Activated CD4-positive, alpha-beta memory T cell treated with anti-CD3 and anti-CD28 coated beads, Interleukin-2, amount 10 ng/mL, durations not matched to agents 7 days and 5 days (primary cell): ENCODE measurements around the gene TRMT44. TPM values are rescaled to one million over a fixed set of nuclear protein-coding genes. Genes with fewer than 3 reads are reported as not detected.

Source experiments
- CTCF ChIA-PET: fragments of 350-600 bp; sonication (Branson Sonifier 250); formaldehyde crosslinking; loops from one replicate; lab custom pipeline; 2021; ENCODE audit warnings: antibody characterized with exemption, inconsistent platforms; lab: Charles Lee
- POLR2A ChIA-PET: fragments of 350-600 bp; sonication (Branson Sonifier 250); formaldehyde crosslinking; loops from one replicate; lab custom pipeline; 2021; ENCODE audit warnings: antibody characterized with exemption; lab: Charles Lee
- DNase-seq: peaks from one replicate; pipeline ENCODE4 v3.0.0-alpha.2; 2020
- H3K27ac Mint-ChIP-seq: one replicate; pipeline ENCODE4 v1.8.0; 2021; ENCODE audit warnings: mild to moderate bottlenecking, mixed read lengths
- H3K27me3 Mint-ChIP-seq: one replicate; pipeline ENCODE4 v1.8.0; 2021; ENCODE audit warnings: mixed read lengths
- H3K36me3 Mint-ChIP-seq: one replicate; pipeline ENCODE4 v1.8.0; 2021; ENCODE audit warnings: low read depth, mixed read lengths
- H3K4me1 Mint-ChIP-seq: one replicate; pipeline ENCODE4 v1.8.0; 2021; ENCODE audit warnings: mixed read lengths
- H3K4me3 Mint-ChIP-seq: one replicate; pipeline ENCODE4 v1.8.0; 2021; ENCODE audit warnings: mild to moderate bottlenecking, mixed read lengths
- H3K9me3 Mint-ChIP-seq: one replicate; pipeline ENCODE4 v1.8.0; 2021; ENCODE audit warnings: mixed read lengths
- total RNA-seq, 2 experiments: library from RNA; stranded (reverse); gene quantifications; one replicate each; pipeline ENCODE4 v1.2.3, GENCODE V29; 2021

Gene TRMT44
- total RNA-seq, 2 experiments from 2014 or later = 15.7 to 17.8 TPM

DNA sequence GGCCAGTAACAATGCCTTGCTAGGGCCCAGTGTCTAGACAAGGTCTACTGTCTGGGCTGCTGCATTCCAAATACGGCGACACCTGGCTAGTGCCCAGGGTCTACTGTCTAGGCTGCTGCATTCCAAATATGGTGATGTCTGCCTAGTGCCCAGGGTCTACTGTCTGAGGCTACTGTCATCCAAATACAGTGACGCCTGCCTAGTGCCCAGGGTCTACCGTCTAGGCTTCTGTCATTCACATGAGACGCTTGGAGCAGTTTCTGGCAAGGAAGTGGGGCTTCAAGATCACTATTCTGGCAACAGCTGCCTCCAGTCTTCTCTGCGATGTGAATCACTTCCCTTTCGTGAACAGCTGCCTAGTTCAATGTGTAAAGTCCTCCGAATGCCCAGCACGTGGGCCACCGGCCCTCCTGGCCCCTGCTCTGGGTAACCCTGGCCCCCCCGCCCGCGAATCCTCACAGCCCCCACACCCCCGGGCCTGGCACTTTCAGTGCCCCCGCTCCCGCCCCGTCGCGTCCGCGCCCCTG, 12.8 kb upstream of the TRMT44 start:
- peaks cover 2% of the 10 kb centered on the region for H3K36me3 Mint-ChIP-seq
- H3K27me3 Mint-ChIP-seq = no peaks in the 10 kb centered on the region
- DNase-seq = no peak

DNA sequence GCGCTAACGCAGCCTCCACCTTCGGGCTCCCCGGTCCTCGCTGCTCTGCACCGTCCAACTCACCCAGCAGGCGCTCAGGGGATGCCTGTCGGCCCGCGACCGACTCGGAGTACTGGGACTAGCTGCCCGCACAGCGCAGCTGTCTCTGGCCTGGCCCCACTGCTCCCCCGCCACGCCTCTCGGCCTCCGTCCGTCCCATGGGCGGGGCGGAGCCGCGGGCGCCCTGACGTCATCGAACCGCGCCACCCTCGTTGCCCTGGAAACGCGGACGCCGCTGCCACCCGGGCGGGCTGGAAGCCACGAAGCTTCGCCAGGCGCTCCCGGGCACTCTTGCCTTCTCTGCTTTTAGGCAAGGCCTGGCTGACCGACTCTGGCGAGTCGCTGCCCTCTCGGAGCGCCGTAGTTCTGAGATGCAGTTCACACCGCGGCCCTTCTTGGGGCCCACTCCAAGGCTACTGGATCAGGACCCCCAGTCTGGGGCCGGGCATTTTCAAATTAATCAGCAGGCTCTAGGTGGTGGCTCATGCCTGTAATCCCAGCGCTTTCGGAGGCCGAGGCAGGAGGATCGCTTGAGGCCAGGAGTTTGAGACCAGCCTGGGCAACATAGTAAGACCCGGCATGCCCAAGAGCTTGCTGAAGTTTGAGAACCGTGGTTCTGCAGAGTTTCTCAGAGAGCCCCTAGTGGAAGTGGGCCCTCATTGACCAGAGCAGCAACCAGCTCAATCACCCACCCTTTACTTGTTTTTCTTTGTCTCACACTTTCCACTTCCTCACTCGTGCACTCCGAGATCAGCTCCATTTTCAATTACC, 12.1 kb upstream of the TRMT44 start:
- CTCF ChIA-PET = interaction anchor here (0.9 to 2.6 kb wide), 9 partner anchors 9 to 26 kb away, joined by 3 to 27 read pairs (median 4); partner anchors contain the start of genes ACOX3 and TRMT44
- Mint-ChIP-seq H3K9me3 (no peaks in the 10 kb centered on the region), H3K36me3 (peaks cover 2% of the 10 kb centered on the region), H3K27me3 (no peaks in the 10 kb centered on the region), H3K4me1 (peaks cover 20% of the 10 kb centered on the region), H3K27ac (peak overlapping the region; percentile 80), H3K4me3 (peak overlapping the region; percentile 95)
- POLR2A ChIA-PET = interaction anchor here (0.6 to 4.0 kb wide), 4 partner anchors 12 to 229 kb away, joined by 3 to 43 read pairs (median 6); partner anchors contain the start of genes ACOX3, SH3TC1 and TRMT44
- DNase-seq = peak; percentile 93

More for the DNA sequence above, 12.8 kb upstream of the TRMT44 start:
- H3K27ac Mint-ChIP-seq = peak overlapping the region; percentile 80
- H3K4me1 Mint-ChIP-seq = peaks cover 18% of the 10 kb centered on the region
- CTCF ChIA-PET = interaction anchor here (1.0 to 2.6 kb wide), 7 partner anchors 8 to 21 kb away, joined by 3 to 27 read pairs (median 6); partner anchors contain the start of genes ACOX3 and TRMT44
- POLR2A ChIA-PET = interaction anchor here (0.9 to 4.0 kb wide), 3 partner anchors 8 to 229 kb away, joined by 4 to 43 read pairs (median 5); partner anchors contain the start of genes ACOX3, SH3TC1 and TRMT44
- peak overlapping the region; percentile 95 for H3K4me3 Mint-ChIP-seq
- no peaks in the 10 kb centered on the region for H3K9me3 Mint-ChIP-seq

DNA sequence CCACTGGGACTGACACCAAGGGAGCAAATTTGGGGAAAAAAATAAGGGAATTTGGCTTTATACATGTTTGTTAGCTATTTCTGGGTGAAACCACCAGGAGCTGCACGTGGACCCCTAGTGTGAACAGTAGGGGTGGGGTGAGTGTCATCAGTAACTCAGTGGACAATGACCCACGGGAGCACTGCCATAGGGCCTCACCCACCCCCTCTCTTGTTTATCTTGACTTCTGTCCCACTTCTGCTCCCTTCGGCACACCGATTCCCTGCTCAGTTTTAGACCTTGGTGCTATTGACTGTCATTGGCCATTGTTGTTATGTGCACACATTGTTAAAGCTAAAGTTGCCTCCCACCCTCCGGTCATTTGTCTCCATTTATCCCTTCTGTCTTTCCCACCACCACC, 9.0 kb upstream of the TRMT44 start:
- DNase-seq = no peak
- ChIA-PET POLR2A (interaction anchor here (0.9 kb wide), 1 partner anchor 9 kb away, joined by 3 read pairs; the partner anchor contains the start of genes ACOX3 and TRMT44), CTCF (no interaction called here)
- Mint-ChIP-seq H3K36me3 (peaks cover 7% of the 10 kb centered on the region), H3K27ac (no peak overlapping the region), H3K4me1 (peaks cover 40% of the 10 kb centered on the region), H3K9me3 (no peaks in the 10 kb centered on the region), H3K27me3 (no peaks in the 10 kb centered on the region), H3K4me3 (no peak overlapping the region)

DNA sequence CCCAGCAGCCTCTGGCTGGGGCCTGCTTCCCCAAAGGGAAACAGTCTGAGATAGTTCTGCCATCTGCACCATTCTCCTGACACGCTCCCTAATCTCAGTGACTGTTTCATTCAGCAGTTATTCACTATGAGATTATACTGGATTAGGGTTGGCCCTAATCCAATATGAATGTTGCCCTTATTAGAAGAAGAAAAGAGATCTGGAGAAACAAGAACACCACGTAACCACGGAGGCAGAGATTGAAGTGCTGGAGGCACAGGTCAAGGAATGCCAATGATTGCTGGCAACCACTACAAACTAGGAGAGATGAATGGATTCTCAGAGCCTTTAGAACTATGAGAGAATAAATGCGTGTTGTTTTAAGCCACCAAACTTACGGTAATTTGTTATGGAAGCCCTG, 7.4 kb upstream of the TRMT44 start:
- Mint-ChIP-seq H3K36me3 (peaks cover 17% of the 10 kb centered on the region), H3K4me3 (no peak overlapping the region), H3K4me1 (peaks cover 45% of the 10 kb centered on the region), H3K27me3 (no peaks in the 10 kb centered on the region), H3K9me3 (no peaks in the 10 kb centered on the region), H3K27ac (no peak overlapping the region)
- no peak for DNase-seq
- POLR2A ChIA-PET = no interaction called here
- CTCF ChIA-PET = no interaction called here

DNA sequence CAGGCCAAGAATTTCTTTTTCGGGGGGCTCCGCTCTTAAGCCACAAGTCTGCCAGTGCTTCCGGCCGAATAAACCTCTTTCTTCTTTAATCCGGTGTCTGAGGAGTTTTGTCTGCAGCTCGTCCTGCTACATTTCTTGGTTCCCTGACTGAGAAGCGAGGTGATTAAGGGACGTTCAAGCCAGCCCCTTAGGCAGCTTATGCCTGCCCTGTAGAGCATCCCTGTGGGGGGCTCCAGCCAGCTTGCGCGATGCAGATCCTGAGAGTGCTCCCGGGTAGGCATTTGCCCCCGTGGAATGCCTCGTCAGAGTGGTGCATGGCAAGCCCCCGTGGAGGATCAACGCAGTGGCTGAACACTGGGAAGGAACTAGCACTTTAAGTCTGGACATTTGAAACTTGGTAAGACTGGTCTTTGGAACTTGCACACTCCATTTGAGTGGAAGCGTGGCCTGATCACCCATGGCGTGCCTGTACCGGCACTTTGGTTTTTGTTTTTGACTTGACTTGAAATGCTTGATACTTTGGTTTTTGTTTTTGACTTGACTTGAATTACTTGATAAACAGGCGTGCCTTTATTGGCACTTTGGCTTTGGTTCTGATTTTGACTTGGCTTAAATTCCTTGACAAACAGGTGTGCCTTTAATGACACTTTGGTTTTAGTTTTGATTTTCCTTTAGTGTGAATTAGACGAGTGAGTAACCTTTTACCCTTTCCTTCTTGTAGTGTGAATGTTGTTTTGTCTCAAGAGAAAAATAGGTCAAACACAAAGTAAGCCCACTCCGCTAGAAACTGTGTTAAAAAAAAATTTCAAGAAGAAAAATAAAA, 6.1 kb upstream of the TRMT44 start:
- peak overlapping the region; percentile 68 for H3K4me3 Mint-ChIP-seq
- H3K4me1 Mint-ChIP-seq = peaks cover 43% of the 10 kb centered on the region
- CTCF ChIA-PET = no interaction called here
- no peaks in the 10 kb centered on the region for H3K9me3 Mint-ChIP-seq
- DNase-seq = no peak
- H3K27ac Mint-ChIP-seq = no peak overlapping the region
- POLR2A ChIA-PET = no interaction called here
- peaks cover 20% of the 10 kb centered on the region for H3K36me3 Mint-ChIP-seq
- H3K27me3 Mint-ChIP-seq = no peaks in the 10 kb centered on the region

DNA sequence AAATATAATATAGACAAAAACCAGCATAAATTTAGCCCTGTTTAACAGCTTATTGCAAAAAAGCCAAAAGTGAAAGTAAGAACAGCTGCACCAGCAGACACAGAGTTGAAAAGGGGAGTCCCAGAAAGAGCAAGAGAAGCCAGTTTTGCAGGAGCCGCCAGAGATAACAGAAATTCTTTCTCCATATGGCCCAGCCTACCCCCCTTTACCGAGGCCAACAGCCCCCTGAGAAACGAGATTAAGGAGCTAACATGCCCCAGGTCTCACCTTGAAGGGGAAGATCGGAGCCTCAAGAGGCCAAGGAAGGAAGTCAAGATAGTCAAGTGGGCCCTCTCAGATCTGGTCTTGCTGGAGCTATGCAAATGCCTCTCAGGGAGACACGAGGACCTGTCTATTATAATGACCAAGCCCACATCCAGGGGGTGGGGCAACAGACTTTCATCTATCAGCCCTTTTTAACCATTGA, 4.9 kb upstream of the TRMT44 start:
- no peaks in the 10 kb centered on the region for H3K9me3 Mint-ChIP-seq
- POLR2A ChIA-PET = interaction anchor here (0.8 to 1.8 kb wide), 5 partner anchors 8 to 1368 kb away, joined by 3 to 7 read pairs (median 4); partner anchors contain the start of gene GRPEL1
- DNase-seq = peak; percentile 55
- peaks cover 55% of the 10 kb centered on the region for H3K4me1 Mint-ChIP-seq
- peak overlapping the region; percentile 72 for H3K27ac Mint-ChIP-seq
- H3K4me3 Mint-ChIP-seq = peak overlapping the region; percentile 68
- H3K27me3 Mint-ChIP-seq = no peaks in the 10 kb centered on the region
- CTCF ChIA-PET = interaction anchor here (1.0 to 1.6 kb wide), 4 partner anchors 24 to 259 kb away, joined by 3 to 5 read pairs (median 4); no protein-coding TSS in a partner anchor
- peaks cover 29% of the 10 kb centered on the region for H3K36me3 Mint-ChIP-seq

DNA sequence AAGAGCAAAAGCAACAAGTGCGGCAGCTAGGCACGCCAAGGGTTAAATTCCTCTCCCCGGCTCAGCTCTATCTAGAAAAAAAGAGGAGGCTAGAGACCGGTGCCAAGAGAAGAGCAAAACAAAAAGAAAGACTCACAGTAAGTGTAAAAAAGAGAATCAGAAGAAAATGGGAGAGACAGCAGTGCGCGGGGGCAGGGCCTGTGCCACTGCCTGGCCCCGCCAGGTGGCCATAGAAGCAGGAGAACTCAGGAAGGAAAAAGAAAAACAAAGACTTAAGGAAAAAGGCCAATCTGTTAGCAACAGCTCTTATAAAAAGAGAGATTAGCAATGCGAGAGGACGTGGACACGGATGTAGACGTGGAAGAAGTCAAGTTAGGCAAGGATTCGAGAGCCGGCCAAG, 3.3 kb upstream of the TRMT44 start:
- peaks cover 27% of the 10 kb centered on the region for H3K36me3 Mint-ChIP-seq
- H3K27me3 Mint-ChIP-seq = no peaks in the 10 kb centered on the region
- no peak overlapping the region for H3K27ac Mint-ChIP-seq
- H3K4me3 Mint-ChIP-seq = no peak overlapping the region
- POLR2A ChIA-PET = no interaction called here
- DNase-seq = no peak
- peaks cover 68% of the 10 kb centered on the region for H3K4me1 Mint-ChIP-seq
- no peaks in the 10 kb centered on the region for H3K9me3 Mint-ChIP-seq
- CTCF ChIA-PET = interaction anchor here (1.0 to 1.8 kb wide), 2 partner anchors 9 to 11 kb away, joined by 5 read pairs; no protein-coding TSS in a partner anchor

DNA sequence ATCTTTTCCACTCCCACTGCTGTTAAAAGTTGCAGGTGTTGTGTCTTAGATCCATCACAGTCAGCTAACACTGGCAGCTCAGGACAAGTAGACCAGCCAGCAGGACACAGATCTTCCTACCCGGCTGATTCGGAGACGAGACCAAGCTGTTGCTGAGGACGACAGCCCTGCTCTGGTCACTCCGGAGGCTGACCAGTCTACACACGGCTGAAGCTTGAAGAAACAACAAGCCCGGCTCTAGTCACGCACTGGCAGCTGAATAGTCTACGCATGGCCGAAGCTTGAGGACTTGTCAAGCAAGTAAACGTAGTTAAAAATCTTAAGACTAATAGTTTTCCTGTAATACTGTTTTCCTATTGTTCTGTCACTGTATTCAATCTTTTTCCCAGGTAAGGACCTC, 1.8 kb upstream of the TRMT44 start:
- Mint-ChIP-seq H3K4me1 (peaks cover 79% of the 10 kb centered on the region), H3K9me3 (no peaks in the 10 kb centered on the region), H3K36me3 (peaks cover 27% of the 10 kb centered on the region), H3K27ac (no peak overlapping the region), H3K4me3 (peak overlapping the region; percentile 99), H3K27me3 (no peaks in the 10 kb centered on the region)
- ChIA-PET CTCF (interaction anchor here (3.3 kb wide), 1 partner anchor 10 kb away, joined by 27 read pairs; no protein-coding TSS in a partner anchor), POLR2A (interaction anchor here (3.7 kb wide), 1 partner anchor 11 kb away, joined by 43 read pairs; no protein-coding TSS in a partner anchor)
- no peak for DNase-seq

DNA sequence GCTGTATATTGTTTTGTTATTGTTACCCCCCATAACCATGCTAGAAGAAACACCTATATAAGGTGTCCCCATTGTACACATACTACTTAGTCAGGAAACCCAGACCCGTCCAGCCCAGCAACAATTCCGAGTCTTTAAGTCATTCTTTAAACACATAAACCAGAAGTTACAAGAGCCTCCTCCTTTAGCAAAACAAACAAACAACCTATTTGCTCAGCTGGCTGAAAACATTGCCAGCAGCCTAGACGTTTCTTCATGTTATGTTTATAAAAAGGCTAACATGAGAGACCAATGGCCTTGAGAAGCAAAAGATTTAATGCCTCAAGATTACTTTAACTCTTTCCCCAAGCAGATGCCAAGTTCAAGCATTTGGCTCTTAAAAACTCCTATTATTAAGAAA, 1.4 kb upstream of the TRMT44 start:
- CTCF ChIA-PET = interaction anchor here (3.3 kb wide), 1 partner anchor 11 kb away, joined by 27 read pairs; no protein-coding TSS in a partner anchor
- no peak for DNase-seq
- H3K9me3 Mint-ChIP-seq = no peaks in the 10 kb centered on the region
- peaks cover 81% of the 10 kb centered on the region for H3K4me1 Mint-ChIP-seq
- POLR2A ChIA-PET = interaction anchor here (3.7 kb wide), 1 partner anchor 12 kb away, joined by 43 read pairs; no protein-coding TSS in a partner anchor
- no peak overlapping the region for H3K27ac Mint-ChIP-seq
- no peaks in the 10 kb centered on the region for H3K27me3 Mint-ChIP-seq
- H3K4me3 Mint-ChIP-seq = peak overlapping the region; percentile 99
- H3K36me3 Mint-ChIP-seq = peaks cover 27% of the 10 kb centered on the region

DNA sequence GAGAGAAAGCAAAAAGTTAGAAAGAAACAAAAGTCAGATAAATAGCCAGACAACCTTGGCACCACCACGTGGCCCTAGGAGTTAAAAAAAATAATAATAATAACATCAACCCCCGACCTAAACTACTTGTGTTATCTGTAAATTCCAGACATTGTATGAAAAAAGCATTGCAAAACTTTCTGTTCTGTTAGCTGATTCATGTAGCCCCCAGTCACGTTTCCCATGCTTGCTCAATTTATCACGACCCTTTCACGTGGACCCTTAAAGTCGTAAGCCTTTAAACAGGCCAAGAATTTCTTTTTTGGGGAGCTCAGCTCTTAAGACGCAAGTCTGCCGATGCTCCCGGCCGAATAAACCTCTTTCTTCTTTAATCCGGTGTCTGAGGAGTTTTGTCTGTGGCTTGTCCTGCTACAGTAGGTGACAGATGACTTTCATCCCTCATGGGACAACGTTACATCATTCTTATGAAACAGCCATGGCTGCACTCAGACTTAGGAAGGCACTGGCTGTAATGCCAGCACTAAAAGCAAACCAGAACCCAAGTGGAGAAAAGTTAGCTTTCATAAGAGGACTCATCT, 574 bp upstream of the TRMT44 start:
- ChIA-PET POLR2A (interaction anchor here (1.0 to 3.7 kb wide), 8 partner anchors 9 to 470 kb away, joined by 3 to 43 read pairs (median 4); partner anchors contain the start of gene SH3TC1), CTCF (interaction anchor here (0.6 to 3.3 kb wide), 4 partner anchors 11 to 571 kb away, joined by 3 to 27 read pairs (median 4); no protein-coding TSS in a partner anchor)
- peak overlapping the region; percentile 99 for H3K4me3 Mint-ChIP-seq
- peaks cover 24% of the 10 kb centered on the region for H3K36me3 Mint-ChIP-seq
- no peak for DNase-seq
- no peaks in the 10 kb centered on the region for H3K9me3 Mint-ChIP-seq
- H3K4me1 Mint-ChIP-seq = peaks cover 76% of the 10 kb centered on the region
- no peaks in the 10 kb centered on the region for H3K27me3 Mint-ChIP-seq
- H3K27ac Mint-ChIP-seq = peak overlapping the region; percentile 99

DNA sequence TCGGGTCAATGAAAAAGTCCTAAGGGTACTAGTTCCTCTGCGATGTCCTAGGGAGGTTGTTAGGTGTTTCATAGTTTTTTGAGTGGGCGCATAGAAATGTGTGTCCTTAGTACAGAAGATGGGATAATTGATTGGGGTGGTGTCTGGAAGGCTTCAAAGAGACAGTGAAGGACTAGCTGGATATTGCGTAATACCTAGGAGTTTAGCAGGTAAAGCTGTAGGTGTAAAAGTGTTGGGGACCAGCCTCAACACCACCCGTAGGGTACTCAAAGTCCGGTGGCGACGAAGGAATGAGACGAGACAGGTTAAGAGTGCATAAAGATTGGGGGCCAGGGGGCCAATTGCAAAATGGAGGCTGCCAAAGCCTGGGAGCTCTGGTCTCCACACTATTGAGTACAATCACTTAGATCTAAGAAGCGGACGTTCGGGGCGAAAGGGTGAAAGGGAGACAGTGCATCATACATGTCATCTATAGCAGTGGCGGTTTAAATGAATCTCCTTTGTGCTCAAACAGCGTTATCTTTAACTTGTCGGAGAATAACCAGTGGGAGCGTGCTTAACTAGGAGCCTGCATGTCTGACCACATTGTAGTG, 1.0 kb downstream of the TRMT44 start:
- no peak for DNase-seq
- Mint-ChIP-seq H3K27me3 (no peaks in the 10 kb centered on the region), H3K9me3 (no peaks in the 10 kb centered on the region), H3K36me3 (peaks cover 22% of the 10 kb centered on the region), H3K4me1 (peaks cover 68% of the 10 kb centered on the region), H3K27ac (peak overlapping the region; percentile 64), H3K4me3 (peak overlapping the region; percentile 99)
- POLR2A ChIA-PET = interaction anchor here (0.6 to 3.7 kb wide), 5 partner anchors 8 to 33 kb away, joined by 3 to 43 read pairs (median 4); no protein-coding TSS in a partner anchor
- CTCF ChIA-PET = interaction anchor here (1.4 kb wide), 1 partner anchor 10 kb away, joined by 5 read pairs; no protein-coding TSS in a partner anchor
